HEK293 (cell line): ENCODE results near the gene RNF121.

ENCODE experiments used
- CTCF ChIP-seq: fragments of 450-650 bp; formaldehyde crosslinking; IDR thresholded peaks from 2 replicates; pipeline ENCODE4 v1.5.1; 2016; ENCODE audit warnings: missing biosample characterization, missing genetic modification characterization
- KLF17 ChIP-seq: fragments of 450-650 bp; formaldehyde crosslinking; IDR thresholded peaks from 2 replicates; pipeline ENCODE4 v1.5.1; 2016; ENCODE audit warnings: missing biosample characterization, missing genetic modification characterization
- MYNN ChIP-seq: fragments of 450-650 bp; formaldehyde crosslinking; IDR thresholded peaks from 2 replicates; pipeline ENCODE4 v1.5.1; 2016; ENCODE audit warnings: missing biosample characterization, missing genetic modification characterization, borderline replicate concordance
- ZBTB7A ChIP-seq: fragments of 450-650 bp; formaldehyde crosslinking; IDR thresholded peaks from 2 replicates; pipeline ENCODE4 v1.5.1; 2016; ENCODE audit warnings: low read depth, missing biosample characterization, missing genetic modification characterization
- ZNF133 ChIP-seq: fragments of 450-650 bp; formaldehyde crosslinking; IDR thresholded peaks from 2 replicates; pipeline ENCODE4 v1.5.1; 2016; ENCODE audit warnings: missing biosample characterization, missing genetic modification characterization
- ZNF140 ChIP-seq: fragments of 450-650 bp; formaldehyde crosslinking; IDR thresholded peaks from 2 replicates; pipeline ENCODE4 v1.5.1; 2016; ENCODE audit warnings: missing biosample characterization, missing genetic modification characterization
- ZNF280D ChIP-seq: fragments of 450-650 bp; formaldehyde crosslinking; IDR thresholded peaks from 2 replicates; pipeline ENCODE4 v1.5.1; 2016; ENCODE audit warnings: missing biosample characterization, missing genetic modification characterization
- ZNF324 ChIP-seq: fragments of 450-650 bp; formaldehyde crosslinking; IDR thresholded peaks from 2 replicates; pipeline ENCODE4 v1.5.1; 2016; ENCODE audit warnings: missing biosample characterization, missing genetic modification characterization
- ZNF514 ChIP-seq: fragments of 450-650 bp; formaldehyde crosslinking; IDR thresholded peaks from 2 replicates; pipeline ENCODE4 v1.5.1; 2016; ENCODE audit warnings: missing biosample characterization, missing genetic modification characterization
- ZNF558 ChIP-seq: fragments of 450-650 bp; formaldehyde crosslinking; IDR thresholded peaks from 2 replicates; pipeline ENCODE4 v1.5.1; 2016; ENCODE audit warnings: missing biosample characterization, missing genetic modification characterization
- ZNF777 ChIP-seq: fragments of 450-650 bp; formaldehyde crosslinking; IDR thresholded peaks from 2 replicates; pipeline ENCODE4 v1.5.1; 2017; ENCODE audit warnings: missing biosample characterization, missing genetic modification characterization, borderline replicate concordance
- ZSCAN16 ChIP-seq: fragments of 450-650 bp; formaldehyde crosslinking; IDR thresholded peaks from 2 replicates; pipeline ENCODE4 v1.5.1; 2016; ENCODE audit warnings: missing biosample characterization, missing genetic modification characterization
- ZSCAN30 ChIP-seq: fragments of 450-650 bp; IDR thresholded peaks from 2 replicates; pipeline ENCODE4 v1.5.1; 2018; ENCODE audit warnings: missing biosample characterization, mild to moderate bottlenecking, missing genetic modification characterization, moderate library complexity

GRCh38 chr11:71986131-71986530 is 57.3 kb downstream of the RNF121 start:
- no peak for TF ChIP-seq CTCF
- TF ChIP-seq ZNF280D (tag by site-specific recombination) = no peak
- no peak for TF ChIP-seq MYNN (tag by site-specific recombination)
- TF ChIP-seq ZBTB7A = no peak
- no peak for TF ChIP-seq ZNF777
- no peak for TF ChIP-seq ZSCAN16
- TF ChIP-seq ZNF133 (tag by site-specific recombination) = no peak
- no peak for TF ChIP-seq ZNF324 (tag by site-specific recombination)
- TF ChIP-seq ZNF558 = no peak
- TF ChIP-seq KLF17 (tag by site-specific recombination) = no peak
- no peak for TF ChIP-seq ZNF140
- TF ChIP-seq ZSCAN30 (tag by site-specific recombination) = no peak
- TF ChIP-seq ZNF514 = no peak
